Left renal pelvis (tissue), 4 donors: ENCODE measurements around the gene CCDC71L. TPM values are rescaled to one million over a fixed set of nuclear protein-coding genes. Genes with fewer than 3 reads are reported as not detected.
"Not testable (repeated sequence)": the region's sequence is repeated elsewhere in the genome, so short reads cannot be mapped to it uniquely, and the experiment has no call there.

Experiments
- DNase-seq, 4 donors: peaks; one replicate each; pipeline ENCODE4 v3.0.0-alpha.2; 2013; ENCODE audit warnings: low read depth in 4 of 4, low spot score in 3 of 4
- polyA plus RNA-seq, 4 donors: library from polyadenylated mRNA; unstranded; fragments of 120-200 nt; gene quantifications; one replicate each; pipeline ENCODE4 v1.2.1, GENCODE V29; 2013; ENCODE audit not compliant: insufficient read length in 4 of 4

CCDC71L gene
- polyA plus RNA-seq: 10 to 100 TPM in 1 of 4 donors, 1 to 10 TPM in 3; 7.7 to 10.2 (median 8.9) TPM

- peak; percentile 71 to 83 (median 78) for DNase-seq
Measured at GRCh38 chr7:106660862-106661720, at the start of gene CCDC71L. Gene CCDC71L (minus strand): TSS chr7:106661158. CDS start chr7:106660896, 262 bp downstream.

GRCh38 chr7:106709604-106710003, 48.6 kb upstream of the CCDC71L start:
- DNase-seq: not testable (repeated sequence)

- no peak for DNase-seq
Measured at GRCh38 chr7:106704000-106704840, 43.3 kb upstream of the CCDC71L start.

- DNase-seq: no peak
Measured at GRCh38 chr7:106693677-106694353, 32.9 kb upstream of the CCDC71L start.

GRCh38 chr7:106692450-106693051, 31.6 kb upstream of the CCDC71L start:
- no peak for DNase-seq

GRCh38 chr7:106688161-106688560, 27.2 kb upstream of the CCDC71L start:
- not testable (repeated sequence) for DNase-seq

GRCh38 chr7:106683941-106684340, 23.0 kb upstream of the CCDC71L start:
- no peak for DNase-seq

- DNase-seq: no peak
Measured at GRCh38 chr7:106681815-106682495, 21.0 kb upstream of the CCDC71L start.

GRCh38 chr7:106679153-106679931, 18.4 kb upstream of the CCDC71L start:
- no peak for DNase-seq

- DNase-seq: no peak
Measured at GRCh38 chr7:106678795-106679152, 17.8 kb upstream of the CCDC71L start.

- DNase-seq: not testable (repeated sequence)
Measured at GRCh38 chr7:106676506-106676905, 15.5 kb upstream of the CCDC71L start.

GRCh38 chr7:106673688-106674087, 12.7 kb upstream of the CCDC71L start:
- DNase-seq: not testable (repeated sequence)

- DNase-seq: not testable (repeated sequence)
Measured at GRCh38 chr7:106671930-106672329, 11.0 kb upstream of the CCDC71L start.

- DNase-seq: no peak
Measured at GRCh38 chr7:106671160-106671559, 10.2 kb upstream of the CCDC71L start.

- DNase-seq: no peak
Measured at GRCh38 chr7:106668861-106669524, 8.0 kb upstream of the CCDC71L start.

GRCh38 chr7:106666353-106666752, 5.4 kb upstream of the CCDC71L start:
- DNase-seq: no peak

- DNase-seq: no peak
Measured at GRCh38 chr7:106664343-106664742, 3.4 kb upstream of the CCDC71L start.
